K562 treated with DMSO at 1 percent for 4 hours (cell line): ENCODE data around the gene OTOL1. TPM values are rescaled to one million over a fixed set of nuclear protein-coding genes. Genes with fewer than 3 reads are reported as not detected.

Source experiments
- total RNA-seq: library from RNA; unstranded; fragments of 300-600 nt; gene quantifications from 2 replicates; pipeline ENCODE4 v1.2.3, GENCODE V29; 2022; ENCODE audit not compliant: insufficient read depth

OTOL1 gene
- not detected in 2 replicates for total RNA-seq

GRCh38 chr3:161496508-161496907, at the start of gene OTOL1:
Gene OTOL1 (plus strand): TSS chr3:161496808. CDS start chr3:161496808, 0 bp downstream.

Other genes starting within 250 kb of the OTOL1 start
- not detected in 2 replicates for gene SPTSSB, start 125.3 kb upstream of the OTOL1 start, total RNA-seq